Inferior parietal cortex (tissue), 1 donor: ENCODE measurements around the gene DEFB131A.
A peak's percentile ranks its signal among the peaks of the same experiment; 100 is the strongest.
"Not testable (repeated sequence)": the region's sequence is repeated elsewhere in the genome, so short reads cannot be mapped to it uniquely, and the experiment has no call there.

Experiments used
- DNase-seq: peaks from one replicate; pipeline ENCODE4 v3.0.0-alpha.2; 2016; ENCODE audit errors: extremely low spot score

Gene DEFB131A

GRCh38 chr4:9494256-9495035 lies 50.2 kb downstream of the DEFB131A start:
- not testable (repeated sequence) for DNase-seq

DNA sequence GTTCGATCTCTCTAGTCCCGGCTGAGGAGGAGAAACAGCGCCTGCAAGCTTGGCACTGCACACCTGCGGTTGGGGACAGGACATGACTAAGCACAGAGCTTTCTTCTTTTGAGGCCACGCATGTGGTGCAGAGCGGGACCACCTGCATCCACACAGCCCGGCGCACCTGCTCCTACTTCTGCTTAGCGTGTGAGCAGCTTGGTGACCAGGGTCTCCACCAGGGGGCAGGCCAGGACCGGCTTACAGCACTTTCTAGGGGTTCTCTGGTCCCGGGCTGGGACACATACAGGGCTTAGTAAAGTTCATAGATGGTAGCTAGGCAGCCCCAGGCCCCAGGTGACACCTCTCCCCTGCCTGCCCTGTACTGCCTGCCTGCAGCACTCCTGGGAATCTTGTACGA lies 51.2 kb downstream of the DEFB131A start:
- DNase-seq, result peak; percentile 25

DNA sequence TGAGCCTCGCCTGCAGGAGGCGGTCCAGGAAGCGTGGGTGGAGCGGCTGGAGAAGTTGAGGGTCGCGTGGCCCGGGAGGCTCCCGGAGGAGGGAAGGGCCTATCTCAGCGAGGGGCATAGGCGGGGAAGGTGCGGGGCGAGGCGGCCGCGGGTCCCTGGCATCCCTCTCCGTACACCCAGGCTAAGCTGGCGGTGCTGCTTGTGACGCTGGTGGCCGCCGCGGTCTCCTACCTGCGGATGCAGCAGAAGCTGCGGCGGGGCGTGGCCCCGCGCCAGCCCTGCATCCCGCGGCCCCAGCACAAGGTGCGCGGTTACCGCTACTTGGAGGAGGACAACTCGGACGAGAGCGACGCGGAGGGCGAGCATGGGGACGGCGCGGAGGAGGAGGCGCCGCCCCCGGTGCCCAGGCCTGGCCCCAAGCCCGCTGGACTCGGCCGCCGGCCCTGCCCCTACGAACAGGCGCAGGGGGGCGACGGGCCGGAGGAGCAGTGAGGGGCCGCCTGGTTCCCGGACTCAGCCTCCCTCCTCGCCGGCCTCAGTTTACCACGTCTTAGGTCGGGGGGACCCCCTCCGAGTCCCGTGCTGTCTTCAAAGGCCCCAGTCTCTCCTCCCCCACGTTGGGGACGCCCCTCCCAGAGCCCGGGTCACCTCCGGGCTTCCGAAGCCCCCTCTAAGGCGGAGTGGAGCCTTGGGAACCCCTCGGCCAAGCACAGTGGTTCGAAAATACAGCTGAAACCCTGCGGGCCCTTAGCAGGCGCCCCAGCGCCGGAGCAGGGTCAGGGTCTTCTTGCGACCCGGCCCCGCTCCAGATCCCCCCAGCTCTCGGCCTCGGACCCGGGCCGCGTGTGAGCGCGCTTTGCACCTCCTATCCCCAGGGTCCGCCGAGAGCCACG lies 53.6 kb downstream of the DEFB131A start:
- DNase-seq, result not testable (repeated sequence)

DNA sequence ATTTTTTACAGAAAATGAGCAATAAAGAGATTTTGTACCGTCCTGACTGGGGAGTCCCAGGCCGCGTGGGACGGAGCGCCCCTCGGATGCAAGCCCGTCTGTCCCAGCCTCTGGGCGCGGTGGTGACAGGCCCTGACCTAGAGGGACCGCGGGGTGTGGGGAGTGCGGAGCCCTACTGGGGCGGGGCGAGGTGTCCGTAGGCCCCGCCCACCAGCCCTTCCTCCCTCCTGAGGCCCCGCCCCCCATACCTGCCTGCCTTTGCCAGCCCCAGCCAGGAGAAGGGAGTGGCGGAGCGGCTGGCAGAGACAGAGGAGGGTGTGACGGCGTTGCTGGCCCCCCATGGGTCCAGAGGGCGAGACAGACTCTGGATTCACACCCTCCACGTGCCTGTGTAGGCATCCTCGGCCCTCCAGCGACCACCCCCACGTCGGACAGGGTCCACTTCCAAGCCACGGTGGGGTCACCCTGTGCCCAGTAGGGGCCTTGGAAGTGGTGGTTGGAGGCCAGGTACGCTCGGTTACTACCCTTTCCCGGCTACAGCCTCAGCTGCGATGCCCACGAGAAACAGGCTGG lies 54.3 kb downstream of the DEFB131A start:
- not testable (repeated sequence) for DNase-seq

DNA sequence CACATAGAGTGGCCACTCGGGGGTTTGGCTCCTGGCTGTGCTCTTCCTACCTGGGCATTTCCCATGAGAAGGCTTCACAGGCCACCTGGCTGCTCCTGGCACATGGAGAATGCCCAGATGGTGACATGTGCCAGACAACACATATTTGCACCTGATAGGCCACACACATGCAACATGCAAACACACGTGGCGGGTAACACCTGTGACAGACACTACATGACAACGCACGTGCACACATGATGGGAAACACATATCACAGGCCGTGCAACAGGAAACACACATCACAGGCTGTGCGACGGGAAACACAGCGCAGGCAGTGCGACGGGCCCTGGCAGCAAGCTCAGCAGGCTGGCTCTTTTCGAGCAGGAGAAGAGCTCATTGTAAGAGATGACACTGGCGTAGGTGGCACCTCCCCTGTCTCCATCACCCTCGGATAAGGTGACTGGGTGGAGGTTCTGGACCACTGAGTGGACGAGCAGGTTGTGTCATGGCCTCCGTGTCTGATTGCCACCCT lies 55.8 kb downstream of the DEFB131A start:
- DNase-seq, result not testable (repeated sequence)
